ENCODE data around the gene P2RY8.
"Not testable (repeated sequence)": the region's sequence is repeated elsewhere in the genome, so short reads cannot be mapped to it uniquely, and the experiment has no call there.

Gene P2RY8

DNA sequence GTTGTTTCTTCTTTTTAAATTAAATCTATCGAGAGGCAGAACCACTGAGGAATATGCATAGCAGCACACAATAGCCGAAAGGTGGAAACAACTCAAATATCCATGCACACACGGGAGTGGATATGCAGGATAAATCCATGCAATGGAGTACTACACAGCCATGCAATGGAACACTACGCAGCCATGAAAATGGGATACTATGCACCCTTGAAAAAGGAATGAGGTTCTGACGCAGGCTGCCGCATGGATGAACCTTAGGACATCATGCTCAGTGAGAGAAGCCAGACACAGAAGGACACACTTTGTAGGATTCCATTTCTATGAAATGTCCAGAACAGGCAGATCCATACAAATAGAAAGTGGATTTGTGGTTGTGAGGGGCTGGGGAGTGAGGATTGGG, 18.4 kb upstream of the P2RY8 start:
- in situ Hi-C loops (cut with MboI; ENCODE audit: low pct_unique_long_range_greater_than_20kb, low sequenced_read_pairs, unreplicated experiment), result no loop called here

DNA sequence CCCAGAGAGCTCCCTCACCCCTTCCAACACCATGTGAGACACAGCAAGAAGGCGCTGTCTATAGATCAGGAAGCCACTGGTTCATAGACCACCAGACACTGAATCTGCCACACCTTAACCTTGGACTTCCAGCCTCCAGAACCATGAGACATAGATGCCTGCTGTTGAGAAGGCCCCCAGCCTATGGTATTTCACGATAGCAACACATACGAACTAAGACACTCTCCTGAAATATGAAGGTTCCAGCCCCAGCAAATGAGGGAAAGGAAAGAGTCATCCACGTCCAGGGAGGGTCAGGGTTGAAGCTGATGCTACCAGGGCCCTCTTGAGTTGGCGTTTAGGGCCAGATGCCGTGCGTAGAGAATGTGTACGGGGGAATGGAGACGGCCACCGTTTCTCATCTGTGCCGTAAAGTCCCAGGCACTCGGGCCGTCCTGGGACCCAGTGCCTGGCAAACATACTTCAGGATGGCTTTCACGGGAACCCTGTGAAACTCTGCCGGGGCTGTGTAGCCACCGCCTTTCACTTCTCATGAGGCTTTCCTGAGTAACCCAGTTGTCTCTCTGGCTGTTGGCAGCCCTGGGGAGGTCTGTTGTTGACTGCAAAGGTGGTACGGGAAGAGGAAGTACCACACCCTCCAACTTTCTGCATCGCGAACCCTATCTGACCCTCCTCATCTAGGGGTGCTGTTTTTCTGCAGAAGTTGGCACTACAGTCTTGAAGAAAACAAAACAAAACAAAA, 17.7 kb upstream of the P2RY8 start:
- in situ Hi-C loops (cut with MboI; ENCODE audit: low pct_unique_long_range_greater_than_20kb, low sequenced_read_pairs, unreplicated experiment), result no loop called here
- no peak for DNase-seq (ENCODE audit: low spot score)

More for the DNA sequence above, 18.4 kb upstream of the P2RY8 start:
- TF ChIP-seq, protein P1, sequence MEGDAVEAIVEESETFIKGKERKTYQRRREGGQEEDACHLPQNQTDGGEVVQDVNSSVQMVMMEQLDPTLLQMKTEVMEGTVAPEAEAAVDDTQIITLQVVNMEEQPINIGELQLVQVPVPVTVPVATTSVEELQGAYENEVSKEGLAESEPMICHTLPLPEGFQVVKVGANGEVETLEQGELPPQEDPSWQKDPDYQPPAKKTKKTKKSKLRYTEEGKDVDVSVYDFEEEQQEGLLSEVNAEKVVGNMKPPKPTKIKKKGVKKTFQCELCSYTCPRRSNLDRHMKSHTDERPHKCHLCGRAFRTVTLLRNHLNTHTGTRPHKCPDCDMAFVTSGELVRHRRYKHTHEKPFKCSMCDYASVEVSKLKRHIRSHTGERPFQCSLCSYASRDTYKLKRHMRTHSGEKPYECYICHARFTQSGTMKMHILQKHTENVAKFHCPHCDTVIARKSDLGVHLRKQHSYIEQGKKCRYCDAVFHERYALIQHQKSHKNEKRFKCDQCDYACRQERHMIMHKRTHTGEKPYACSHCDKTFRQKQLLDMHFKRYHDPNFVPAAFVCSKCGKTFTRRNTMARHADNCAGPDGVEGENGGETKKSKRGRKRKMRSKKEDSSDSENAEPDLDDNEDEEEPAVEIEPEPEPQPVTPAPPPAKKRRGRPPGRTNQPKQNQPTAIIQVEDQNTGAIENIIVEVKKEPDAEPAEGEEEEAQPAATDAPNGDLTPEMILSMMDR (IDR thresholded peaks at IDR 0.05; ENCODE audit: extremely low read depth, insufficient read depth, missing control alignments), result no peak
- DNase-seq (ENCODE audit: low spot score), result no peak

DNA sequence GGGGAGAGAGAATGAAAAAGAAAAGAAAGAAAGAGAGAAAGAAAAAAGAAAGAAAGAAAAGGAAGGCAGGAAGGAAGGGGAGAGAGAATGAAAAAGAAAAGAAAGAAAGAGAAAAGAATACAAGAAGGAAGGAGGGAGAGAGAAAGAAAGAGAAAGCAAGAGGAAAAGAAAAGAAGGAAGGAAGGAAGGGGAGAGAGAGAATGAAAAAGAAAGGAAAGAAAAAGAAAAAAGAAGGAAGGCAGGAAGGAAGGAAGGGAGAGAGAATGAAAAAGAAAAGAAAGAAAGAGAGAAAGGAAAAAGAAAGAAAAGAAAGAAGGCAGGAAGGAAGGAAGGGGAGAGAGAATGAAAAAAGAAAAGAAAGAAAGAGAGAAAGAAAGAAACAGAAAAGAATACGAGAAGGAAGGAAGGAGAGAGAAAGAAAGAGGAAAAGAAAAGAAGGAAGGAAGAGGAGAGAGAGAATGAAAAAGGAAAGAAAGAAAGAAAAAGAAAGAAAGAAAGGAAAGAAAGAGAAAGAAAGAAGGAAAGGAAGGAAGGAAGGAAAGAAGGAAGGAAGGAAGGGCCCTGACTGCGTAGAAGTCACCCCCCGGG, 15.1 kb upstream of the P2RY8 start:
- TF ChIP-seq, protein P1 (IDR thresholded peaks at IDR 0.05; ENCODE audit: extremely low read depth, insufficient read depth, missing control alignments), result no peak
- no peak for DNase-seq (ENCODE audit: low spot score)

More for the DNA sequence above, 17.7 kb upstream of the P2RY8 start:
- TF ChIP-seq, protein P1 (IDR thresholded peaks at IDR 0.05; ENCODE audit: extremely low read depth, insufficient read depth, missing control alignments), result no peak

DNA sequence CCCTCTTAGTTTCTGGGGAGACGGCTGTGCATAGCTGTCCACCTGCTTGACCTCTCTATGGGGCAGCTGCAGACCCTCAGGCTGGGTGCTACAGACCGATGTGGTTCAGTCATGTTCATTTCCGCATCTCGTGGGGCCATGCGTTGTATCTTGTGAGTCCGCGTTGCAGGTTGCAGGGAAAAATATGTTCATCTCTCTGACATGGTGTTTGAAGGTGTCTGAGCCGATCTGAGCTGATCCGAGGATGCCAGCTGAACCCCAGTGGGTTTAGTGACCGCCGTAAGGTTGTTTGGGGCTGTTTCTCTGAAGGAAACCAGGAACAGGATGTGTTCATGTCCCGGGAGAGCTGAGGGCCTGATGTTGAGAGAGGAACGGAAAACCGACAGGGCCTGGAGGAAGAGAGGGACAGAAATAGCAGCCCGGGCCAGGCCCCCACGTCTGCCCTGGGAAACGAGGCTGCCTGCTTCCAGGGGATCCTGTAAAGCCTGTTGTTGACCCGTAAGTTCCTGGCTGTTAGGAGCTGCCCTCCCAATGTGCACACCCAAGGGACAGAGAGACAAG, 9.8 kb upstream of the P2RY8 start:
- in situ Hi-C loops (cut with MboI; ENCODE audit: low pct_unique_long_range_greater_than_20kb, low sequenced_read_pairs, unreplicated experiment), result no loop called here
- TF ChIP-seq, protein P1 (IDR thresholded peaks at IDR 0.05; ENCODE audit: extremely low read depth, insufficient read depth, missing control alignments), result no peak
- no peak for DNase-seq (ENCODE audit: low spot score)

More for the DNA sequence above, 15.1 kb upstream of the P2RY8 start:
- in situ Hi-C loops (cut with MboI; ENCODE audit: low pct_unique_long_range_greater_than_20kb, low sequenced_read_pairs, unreplicated experiment), result no loop called here

DNA sequence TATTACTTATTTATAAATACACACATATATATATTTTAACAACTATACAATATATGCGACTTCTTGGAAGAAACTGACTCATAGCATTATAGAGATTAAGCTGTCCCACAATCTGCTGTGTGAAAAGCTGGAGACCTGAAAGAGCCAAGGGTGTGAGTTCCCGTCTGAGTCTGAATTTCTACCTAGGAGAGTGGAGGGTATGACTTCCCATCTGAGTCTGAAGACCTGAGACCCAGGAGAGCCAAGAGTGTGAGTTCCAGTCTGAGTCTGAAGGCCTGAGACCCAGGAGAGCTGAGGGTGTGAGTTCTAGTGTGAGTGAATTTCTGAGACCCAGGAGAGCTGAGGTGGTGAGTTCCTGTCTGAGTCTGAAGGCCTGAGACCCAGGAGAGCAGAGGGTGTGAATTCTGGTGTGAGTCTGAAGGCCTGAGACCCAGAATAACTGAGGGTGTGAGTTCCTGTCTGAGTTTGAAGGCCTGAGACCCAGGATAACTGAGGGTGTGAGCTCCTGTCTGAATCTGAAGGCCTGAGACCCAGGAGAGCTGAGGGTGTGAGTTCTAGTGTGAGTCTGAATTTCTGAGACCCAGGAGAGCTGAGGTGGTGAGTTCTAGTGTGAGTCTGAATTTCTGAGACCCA, 8.9 kb upstream of the P2RY8 start:
- TF ChIP-seq, protein P1 (IDR thresholded peaks at IDR 0.05; ENCODE audit: extremely low read depth, insufficient read depth, missing control alignments), result no peak
- no peak for DNase-seq (ENCODE audit: low spot score)

DNA sequence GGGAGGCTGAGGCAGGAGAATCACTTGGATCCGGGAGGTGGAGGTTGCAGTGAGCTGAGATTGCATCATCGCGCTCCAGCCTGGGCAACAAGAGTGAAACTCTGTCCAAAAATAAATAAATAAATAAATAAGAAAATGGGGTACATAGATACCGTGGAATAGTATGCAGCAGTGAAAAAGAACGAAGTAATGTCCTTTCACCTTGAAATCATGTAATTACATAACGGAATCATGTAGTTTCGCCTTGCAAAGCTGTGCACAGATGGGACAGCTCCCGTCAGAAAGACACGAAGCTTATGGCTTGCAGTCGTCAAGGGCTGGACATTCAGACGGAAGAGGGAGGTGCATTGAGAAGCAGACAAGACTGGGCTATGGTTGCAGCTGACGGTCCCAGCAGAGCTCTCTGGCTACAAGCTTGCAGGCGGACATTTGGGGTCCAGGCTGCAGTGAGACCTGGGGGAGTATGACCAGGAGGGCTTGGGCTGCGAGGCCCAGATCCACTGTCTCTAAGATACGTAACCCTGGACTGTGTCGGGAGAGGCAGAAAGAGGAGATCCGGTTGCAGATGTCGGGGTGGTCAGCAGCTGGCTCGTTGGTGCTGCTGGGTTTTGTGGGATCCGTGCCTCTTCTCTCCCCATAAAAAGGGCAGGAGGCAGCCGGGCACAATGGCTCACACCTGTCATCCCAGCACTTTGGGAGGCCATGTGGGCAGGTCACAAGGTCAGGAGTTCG, 6.2 kb upstream of the P2RY8 start:
- DNase-seq (ENCODE audit: low spot score), result no peak
- in situ Hi-C loops (cut with MboI; ENCODE audit: low pct_unique_long_range_greater_than_20kb, low sequenced_read_pairs, unreplicated experiment), result no loop called here
- TF ChIP-seq, protein P1 (IDR thresholded peaks at IDR 0.05; ENCODE audit: extremely low read depth, insufficient read depth, missing control alignments), result no peak

More for the DNA sequence above, 8.9 kb upstream of the P2RY8 start:
- in situ Hi-C loops (cut with MboI; ENCODE audit: low pct_unique_long_range_greater_than_20kb, low sequenced_read_pairs, unreplicated experiment), result no loop called here

DNA sequence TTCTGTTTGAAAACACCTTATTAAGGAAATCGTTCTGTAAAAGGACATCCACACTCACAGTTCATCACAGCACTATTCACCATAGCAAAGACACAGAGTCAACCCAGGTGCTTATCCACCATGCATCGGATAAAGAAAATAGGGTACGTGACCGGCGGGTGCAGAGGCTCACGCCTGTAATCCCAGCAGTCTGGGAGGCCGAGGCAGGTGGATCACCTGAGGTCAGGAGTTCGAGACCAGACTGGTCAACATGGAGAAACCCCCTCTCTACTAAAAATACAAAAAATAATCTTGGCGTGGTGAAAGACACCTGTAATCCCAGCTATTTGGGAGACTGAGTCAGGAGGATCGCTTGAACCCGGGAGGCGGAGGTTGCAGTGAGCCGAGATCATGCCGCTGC, 2.2 kb upstream of the P2RY8 start:
- in situ Hi-C loops (cut with MboI; ENCODE audit: low pct_unique_long_range_greater_than_20kb, low sequenced_read_pairs, unreplicated experiment); DNase-seq (ENCODE audit: low spot score): not testable (repeated sequence)

DNA sequence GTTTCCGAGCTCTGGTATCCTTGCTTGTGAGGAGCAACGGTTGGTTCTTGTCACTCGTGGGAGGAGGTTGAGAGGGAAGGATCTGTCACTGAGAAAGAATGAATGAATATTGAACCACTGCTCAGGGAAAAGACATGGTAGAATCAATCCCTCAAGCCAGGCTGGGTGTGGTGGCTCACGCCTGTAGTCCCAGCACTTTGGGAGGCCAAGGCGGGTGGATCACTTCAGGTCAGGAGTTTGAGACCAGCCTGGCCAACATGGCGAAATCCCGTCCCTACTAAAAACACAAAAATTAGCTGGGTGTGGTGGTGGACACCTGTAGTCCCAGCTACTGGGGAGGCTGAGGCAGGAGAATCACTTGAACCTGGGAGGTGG, 718 bp upstream of the P2RY8 start:
- DNase-seq (ENCODE audit: low spot score); in situ Hi-C loops (cut with MboI; ENCODE audit: low pct_unique_long_range_greater_than_20kb, low sequenced_read_pairs, unreplicated experiment): not testable (repeated sequence)

All from GM13977 (cell line).